ENCODE data around the gene PRKAB1. TPM values are rescaled to one million over a fixed set of nuclear protein-coding genes. Genes with fewer than 3 reads are reported as not detected.
A peak's percentile ranks its signal among the peaks of the same experiment; 100 is the strongest.

The PRKAB1 gene
- total RNA-seq, 1 donor from 2014 or later, result 30.5 TPM

- H3K9me3 Mint-ChIP-seq, result no peaks in the 10 kb centered on the region
- H3K27ac Mint-ChIP-seq, result no peak overlapping the region
- TF ChIP-seq CTCF (IDR thresholded peaks at IDR 0.05; ENCODE audit: unreplicated experiment), result no peak
- no peaks in the 10 kb centered on the region for H3K27me3 Mint-ChIP-seq (ENCODE audit: low read depth)
- no peak for DNase-seq (ENCODE audit: low spot score in 2 of 2, unreplicated experiment in 2 of 2)
- H3K4me3 Mint-ChIP-seq, result no peak overlapping the region
- H3K4me1 Mint-ChIP-seq, result peaks cover 10% of the 10 kb centered on the region
- H3K36me3 Mint-ChIP-seq, result peaks cover 27% of the 10 kb centered on the region
These were observed 14.8 kb downstream of the PRKAB1 start for GRCh38 chr12:119682639-119683252.

GRCh38 chr12:119683413-119683812 lies 15.5 kb downstream of the PRKAB1 start:
- H3K4me3 Mint-ChIP-seq, result no peak overlapping the region
- no peak for DNase-seq (ENCODE audit: low spot score in 2 of 2, unreplicated experiment in 2 of 2)
- peaks cover 10% of the 10 kb centered on the region for H3K4me1 Mint-ChIP-seq
- peaks cover 22% of the 10 kb centered on the region for H3K36me3 Mint-ChIP-seq
- no peaks in the 10 kb centered on the region for H3K9me3 Mint-ChIP-seq
- TF ChIP-seq CTCF (IDR thresholded peaks at IDR 0.05; ENCODE audit: unreplicated experiment), result no peak
- no peaks in the 10 kb centered on the region for H3K27me3 Mint-ChIP-seq (ENCODE audit: low read depth)
- H3K27ac Mint-ChIP-seq, result no peak overlapping the region

- Mint-ChIP-seq H3K4me3 (no peak overlapping the region), H3K9me3 (no peaks in the 10 kb centered on the region), H3K4me1 (peaks cover 10% of the 10 kb centered on the region), H3K36me3 (peaks cover 20% of the 10 kb centered on the region), H3K27ac (no peak overlapping the region), H3K27me3 (ENCODE audit: low read depth) (no peaks in the 10 kb centered on the region)
- DNase-seq (ENCODE audit: low spot score in 2 of 2, unreplicated experiment in 2 of 2), result no peak
- no peak for TF ChIP-seq CTCF (IDR thresholded peaks at IDR 0.05; ENCODE audit: unreplicated experiment)
These were observed 15.9 kb downstream of the PRKAB1 start for GRCh38 chr12:119683816-119684215.

- Mint-ChIP-seq H3K27ac (peak overlapping the region; percentile 63), H3K27me3 (ENCODE audit: low read depth) (no peaks in the 10 kb centered on the region), H3K4me3 (no peak overlapping the region), H3K4me1 (peaks cover 10% of the 10 kb centered on the region), H3K9me3 (no peaks in the 10 kb centered on the region), H3K36me3 (peaks cover 16% of the 10 kb centered on the region)
- no peak for TF ChIP-seq CTCF (IDR thresholded peaks at IDR 0.05; ENCODE audit: unreplicated experiment)
- no peak for DNase-seq (ENCODE audit: low spot score in 2 of 2, unreplicated experiment in 2 of 2)
These were observed 16.9 kb downstream of the PRKAB1 start for GRCh38 chr12:119684711-119685369.

GRCh38 chr12:119685375-119685774 lies 17.4 kb downstream of the PRKAB1 start:
- Mint-ChIP-seq H3K4me3 (no peak overlapping the region), H3K4me1 (peaks cover 10% of the 10 kb centered on the region), H3K27me3 (ENCODE audit: low read depth) (no peaks in the 10 kb centered on the region), H3K27ac (no peak overlapping the region), H3K36me3 (peaks cover 12% of the 10 kb centered on the region), H3K9me3 (no peaks in the 10 kb centered on the region)
- no peak for DNase-seq (ENCODE audit: low spot score in 2 of 2, unreplicated experiment in 2 of 2)
- TF ChIP-seq CTCF (IDR thresholded peaks at IDR 0.05; ENCODE audit: unreplicated experiment), result no peak
